GM12878 (cell line): ENCODE data around the gene STAMBP.
"Not testable (repeated sequence)": the region's sequence is repeated elsewhere in the genome, so short reads cannot be mapped to it uniquely, and the experiment has no call there.

ENCODE experiments used
- CREM ChIP-seq: IDR thresholded peaks from 2 replicates; pipeline ENCODE4 v1.6.1; 2014; ENCODE audit warnings: antibody characterized with exemption, low read depth
- NR2C2 ChIP-seq: IDR thresholded peaks from 2 replicates; pipeline ENCODE4 v1.6.1; 2011; ENCODE audit warnings: borderline replicate concordance, low read depth; ENCODE audit not compliant: control insufficient read depth, insufficient read length
- POLR2AphosphoS5 ChIP-seq: IDR thresholded peaks from 2 replicates; pipeline ENCODE4 v1.6.1; 2011; ENCODE audit warnings: mild to moderate bottlenecking, low read length, inconsistent platforms
- RFX5 ChIP-seq: IDR thresholded peaks from 2 replicates; pipeline ENCODE4 v1.6.1; 2011; ENCODE audit warnings: low read depth, low read length, improper control_type of control experiment
- SIX5 ChIP-seq: IDR thresholded peaks from 2 replicates; pipeline ENCODE4 v1.6.1; 2011; ENCODE audit warnings: mild to moderate bottlenecking, low read depth, low read length, moderate library complexity; ENCODE audit not compliant: severe bottlenecking
- SRF ChIP-seq, 2 experiments: IDR thresholded peaks; 2 replicates each; pipeline ENCODE4 v1.6.1; 2011; ENCODE audit warnings: low read depth in 2 of 2, low read length in 2 of 2, mild to moderate bottlenecking in 1 of 2, moderate library complexity in 1 of 2
- YBX1 ChIP-seq: fragments of 450-650 bp; IDR thresholded peaks from 2 replicates; pipeline ENCODE4 v1.6.1; 2016; ENCODE audit warnings: antibody characterized with exemption
- TF ChIP-seq, protein P1 (sequence below), 3 experiments: IDR thresholded peaks in 2 of 3; conservative IDR thresholded peaks in 1 of 3; 2 replicates each; pipeline ENCODE4 v1.5.1; 2011; ENCODE audit warnings: low read depth in 3 of 3, low read length in 3 of 3, mild to moderate bottlenecking in 3 of 3, control low read depth in 2 of 3, moderate library complexity in 2 of 3, inconsistent platforms in 1 of 3, mixed read lengths in 1 of 3; ENCODE audit not compliant: control insufficient read depth in 2 of 3, insufficient read depth in 1 of 3; ENCODE audit errors: extremely low read depth in 1 of 3

GRCh38 chr2:73887596-73888353, 59.0 kb downstream of the STAMBP start:
- TF ChIP-seq RFX5; SRF (IDR thresholded peaks at IDR 0.05; ENCODE audit: low read depth in 2 of 2, low read length in 2 of 2); POLR2AphosphoS5; YBX1; SIX5; CREM; NR2C2: not testable (repeated sequence)
- TF ChIP-seq, protein P1, sequence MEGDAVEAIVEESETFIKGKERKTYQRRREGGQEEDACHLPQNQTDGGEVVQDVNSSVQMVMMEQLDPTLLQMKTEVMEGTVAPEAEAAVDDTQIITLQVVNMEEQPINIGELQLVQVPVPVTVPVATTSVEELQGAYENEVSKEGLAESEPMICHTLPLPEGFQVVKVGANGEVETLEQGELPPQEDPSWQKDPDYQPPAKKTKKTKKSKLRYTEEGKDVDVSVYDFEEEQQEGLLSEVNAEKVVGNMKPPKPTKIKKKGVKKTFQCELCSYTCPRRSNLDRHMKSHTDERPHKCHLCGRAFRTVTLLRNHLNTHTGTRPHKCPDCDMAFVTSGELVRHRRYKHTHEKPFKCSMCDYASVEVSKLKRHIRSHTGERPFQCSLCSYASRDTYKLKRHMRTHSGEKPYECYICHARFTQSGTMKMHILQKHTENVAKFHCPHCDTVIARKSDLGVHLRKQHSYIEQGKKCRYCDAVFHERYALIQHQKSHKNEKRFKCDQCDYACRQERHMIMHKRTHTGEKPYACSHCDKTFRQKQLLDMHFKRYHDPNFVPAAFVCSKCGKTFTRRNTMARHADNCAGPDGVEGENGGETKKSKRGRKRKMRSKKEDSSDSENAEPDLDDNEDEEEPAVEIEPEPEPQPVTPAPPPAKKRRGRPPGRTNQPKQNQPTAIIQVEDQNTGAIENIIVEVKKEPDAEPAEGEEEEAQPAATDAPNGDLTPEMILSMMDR (IDR thresholded peaks at IDR 0.05 in 2 of 3, conservative IDR thresholded peaks at IDR 0.05 in 1 of 3; ENCODE audit: control insufficient read depth in 2 of 3, extremely low read depth in 1 of 3, insufficient read depth in 1 of 3, low read depth in 3 of 3, low read length in 3 of 3): not testable (repeated sequence)
